HCT116 (cell line): ENCODE results near the gene RNF166. TPM values are rescaled to one million over a fixed set of nuclear protein-coding genes. Genes with fewer than 3 reads are reported as not detected.

ENCODE experiments used
- ATAC-seq: fragments of 200-7000 bp; cut with Tn5 transposase; 2 replicates; pipeline ENCODE4 v1.9.1; 2020; ENCODE audit warnings: mild to moderate bottlenecking, moderate library complexity
- BruUV-seq: library from RNA; stranded (reverse); fragments of 400-500 nt; replicated peaks from 2 replicates; lab custom pipeline; 2021; lab: Mats Ljungman, UMichigan
- CTCF ChIA-PET: fragments of 300-600 bp; sonication (Branson Sonifier 250); formaldehyde crosslinking; loops from one replicate; lab custom pipeline; 2021; ENCODE audit warnings: antibody characterized with exemption; lab: Charles Lee
- POLR2A ChIA-PET: fragments of 300-600, 350-600 bp; sonication (Branson Sonifier 250); formaldehyde crosslinking; loops from one replicate; lab custom pipeline; 2021; ENCODE audit warnings: antibody characterized with exemption; lab: Charles Lee
- RAD21 ChIA-PET, 2 experiments: fragments of 300-600 bp; sonication (Branson Sonifier 250); formaldehyde crosslinking; loops; one replicate each; lab custom pipeline; 2023; ENCODE audit warnings: low total read pairs in 2 of 2; ENCODE audit not compliant: uncharacterized antibody in 2 of 2, unreplicated experiment in 2 of 2, low non-redundant PET in 1 of 2; lab: Charles Lee
- DNase-seq: peaks from one replicate; pipeline ENCODE4 v3.0.0-alpha.2; 2010; ENCODE audit warnings: low read depth, low spot score
- H2AFZ ChIP-seq: fragments of 200-600 bp; shearing (Covaris generic), sonication (generic); 2 replicates; pipeline ENCODE4 v1.6.1; 2017; ENCODE audit warnings: low read depth, mixed run types, mixed read lengths, antibody characterized with exemption, low read length; ENCODE audit not compliant: poor library complexity, severe bottlenecking
- H3K27ac ChIP-seq: 2 replicates; pipeline ENCODE4 v1.5.1; 2012; ENCODE audit warnings: low read depth, low read length
- H3K27me3 ChIP-seq: fragments of 200-600 bp; sonication (generic); 2 replicates; pipeline ENCODE4 v1.6.1; 2016; ENCODE audit warnings: mixed run types, low read length, mixed read lengths; ENCODE audit not compliant: insufficient read depth
- H3K36me3 ChIP-seq, 2 experiments: fragments of 200-500 bp in 1 of 2; fragments of 200-600 bp in 1 of 2; sonication (Bioruptor generic) in 1 of 2; sonication (generic) in 1 of 2; 2 replicates each; pipeline versions ENCODE4 v1.5.1 to v1.6.1; 2014 to 2016; ENCODE audit warnings: low read length in 2 of 2, inconsistent platforms in 1 of 2, mixed read lengths in 1 of 2, mixed run types in 1 of 2; ENCODE audit not compliant: insufficient read depth in 2 of 2, control insufficient read depth in 1 of 2
- H3K4me1 ChIP-seq, 2 experiments: fragments of 200-600 bp in 1 of 2; sonication (generic) in 1 of 2; 2 replicates each; pipeline versions ENCODE4 v1.5.1 to v1.6.1; 2012 to 2017; ENCODE audit warnings: low read length in 2 of 2, inconsistent platforms in 1 of 2, mild to moderate bottlenecking in 1 of 2, mixed read lengths in 1 of 2, mixed run types in 1 of 2, moderate library complexity in 1 of 2; ENCODE audit not compliant: insufficient read depth in 2 of 2, control insufficient read depth in 1 of 2
- H3K4me2 ChIP-seq: fragments of 200-600 bp; sonication (generic); 2 replicates; pipeline ENCODE4 v1.6.1; 2017; ENCODE audit warnings: mixed run types, low read length, mixed read lengths
- H3K4me3 ChIP-seq, 2 experiments: fragments of 200-600 bp in 1 of 2; sonication (generic) in 1 of 2; replicated peaks in 1 of 2; 2 replicates each; pipeline ENCODE4 v1.5.1; 2011 to 2016; ENCODE audit warnings: low read length in 2 of 2, control low read depth in 1 of 2, low read depth in 1 of 2, mild to moderate bottlenecking in 1 of 2, mixed read lengths in 1 of 2, mixed run types in 1 of 2
- H3K79me2 ChIP-seq: fragments of 200-600 bp; sonication (generic); 2 replicates; pipeline ENCODE4 v1.6.1; 2017; ENCODE audit warnings: mild to moderate bottlenecking, mixed run types, low read length, moderate library complexity, mixed read lengths; ENCODE audit not compliant: insufficient read depth
- H3K9ac ChIP-seq: fragments of 200-600 bp; sonication (generic); 2 replicates; pipeline ENCODE4 v1.6.1; 2016; ENCODE audit warnings: low read length, mixed read lengths
- H3K9me2 ChIP-seq: fragments of 200-600 bp; sonication (generic), shearing (Covaris generic); 2 replicates; pipeline ENCODE4 v1.6.1; 2017; ENCODE audit warnings: mixed run types, mild to moderate bottlenecking, moderate library complexity; ENCODE audit not compliant: insufficient read depth
- H3K9me3 ChIP-seq, 2 experiments: fragments of 200-500 bp in 1 of 2; fragments of 200-600 bp in 1 of 2; sonication (Bioruptor generic) in 1 of 2; sonication (generic) in 1 of 2; 2 replicates each; pipeline ENCODE4 v1.6.1; 2014 to 2017; ENCODE audit warnings: low read length in 2 of 2, mixed read lengths in 2 of 2, inconsistent platforms in 1 of 2, low read depth in 1 of 2, mild to moderate bottlenecking in 1 of 2, mixed run types in 1 of 2, moderate library complexity in 1 of 2; ENCODE audit not compliant: control insufficient read depth in 1 of 2, insufficient read depth in 1 of 2
- H4K20me1 ChIP-seq: fragments of 200-600 bp; sonication (generic), shearing (Covaris generic); 2 replicates; pipeline ENCODE4 v1.6.1; 2017; ENCODE audit warnings: mixed run types, mild to moderate bottlenecking, moderate library complexity; ENCODE audit not compliant: insufficient read depth
- ATF3 ChIP-seq: IDR thresholded peaks from 2 replicates; pipeline ENCODE4 v1.6.1; 2012
- CBX3 ChIP-seq: IDR thresholded peaks from 2 replicates; pipeline ENCODE4 v1.6.1; 2012; ENCODE audit warnings: low read depth
- CTCF ChIP-seq, 3 experiments: fragments of 200-600 bp in 1 of 3; sonication (generic) in 1 of 3; IDR thresholded peaks in 2 of 3; conservative IDR thresholded peaks in 1 of 3; 2 replicates each; pipeline ENCODE4 v1.5.1; 2012 to 2017; ENCODE audit warnings: low read depth in 2 of 3, low read length in 2 of 3, antibody characterized with exemption in 1 of 3, borderline replicate concordance in 1 of 3, control low read depth in 1 of 3, mild to moderate bottlenecking in 1 of 3, mixed read lengths in 1 of 3, mixed run types in 1 of 3, moderate library complexity in 1 of 3; ENCODE audit not compliant: insufficient read depth in 1 of 3
- EGR1 ChIP-seq: IDR thresholded peaks from 2 replicates; pipeline ENCODE4 v1.6.1; 2012; ENCODE audit warnings: low read depth
- FOSL1 ChIP-seq: IDR thresholded peaks from 2 replicates; pipeline ENCODE4 v1.6.1; 2012; ENCODE audit warnings: low read depth
- JUND ChIP-seq: IDR thresholded peaks from 2 replicates; pipeline ENCODE4 v1.6.1; 2012
- MAX ChIP-seq: IDR thresholded peaks from 2 replicates; pipeline ENCODE4 v1.6.1; 2012
- POLR2A ChIP-seq: IDR thresholded peaks from 2 replicates; pipeline ENCODE4 v1.7.0; 2011; ENCODE audit warnings: borderline replicate concordance; ENCODE audit not compliant: insufficient read depth, insufficient read length; ENCODE audit errors: extremely low read depth
- RAD21 ChIP-seq: IDR thresholded peaks from 2 replicates; pipeline ENCODE4 v1.6.1; 2012; ENCODE audit warnings: low read depth, mild to moderate bottlenecking
- REST ChIP-seq: IDR thresholded peaks from 2 replicates; pipeline ENCODE4 v1.6.1; 2012; ENCODE audit warnings: low read depth
- TCF7L2 ChIP-seq: IDR thresholded peaks from 2 replicates; pipeline ENCODE4 v1.7.0; 2011; ENCODE audit warnings: borderline replicate concordance, inconsistent platforms; ENCODE audit not compliant: insufficient read depth, insufficient read length; ENCODE audit errors: extremely low read depth
- ZFX ChIP-seq: fragments of 450-650 bp; IDR thresholded peaks from 2 replicates; pipeline ENCODE4 v1.6.1; 2017
- ZNF274 ChIP-seq: fragments of 200-500 bp; sonication (Bioruptor generic); IDR thresholded peaks from 2 replicates; pipeline ENCODE4 v1.6.1; 2014; ENCODE audit warnings: mild to moderate bottlenecking, low read depth, low read length, inconsistent platforms
- intact Hi-C: fragments of 100-400 bp; cut with micrococcal nuclease; formaldehyde crosslinking; loops from 2 replicates; pipeline ENCODE4 v1.10.0; 2022
- total RNA-seq: library from RNA; stranded (reverse); gene quantifications from one replicate; pipeline ENCODE4 v1.2.1, GENCODE V29; 2021; ENCODE audit not compliant: unreplicated experiment

RNF166 gene
- total RNA-seq, 1 experiment from 2014 or later, result 39.4 TPM

- H3K79me2 ChIP-seq, result no peaks in the 10 kb centered on the region
- peaks cover 8 to 20% of the 10 kb centered on the region in 2 experiments for H3K4me1 ChIP-seq
- H2AFZ ChIP-seq, result no peak overlapping the region
- ChIA-PET CTCF (interaction anchor here (0.8 to 1.6 kb wide), 3 partner anchors 8 to 24 kb away, joined by 3 to 6 read pairs (median 3); no protein-coding TSS in a partner anchor), RAD21 (no interaction called here), POLR2A (no interaction called here)
- no TSS peak for BruUV-seq
- ATAC-seq (no peak), DNase-seq (no peak)
- H3K4me2 ChIP-seq, result no peak overlapping the region
- no peak for TF ChIP-seq MAX
- no peaks in the 10 kb centered on the region for H4K20me1 ChIP-seq
- H3K9me3 ChIP-seq, result no peaks in the 10 kb centered on the region
- no peak overlapping the region for H3K4me3 ChIP-seq
- no peak overlapping the region for H3K9ac ChIP-seq
- no peaks in the 10 kb centered on the region for H3K9me2 ChIP-seq
- H3K27me3 ChIP-seq, result no peaks in the 10 kb centered on the region
- no peak overlapping the region for H3K27ac ChIP-seq
- H3K36me3 ChIP-seq, result no peaks in the 10 kb centered on the region
- intact Hi-C loops, result no loop called here
These were observed 25.6 kb downstream of the RNF166 start for GRCh38 chr16:88680554-88681083.

GRCh38 chr16:88678224-88678979 lies 27.8 kb downstream of the RNF166 start:
- BruUV-seq, result no TSS peak
- intact Hi-C loops, result no loop called here

More at GRCh38 chr16:88678224-88678979, 27.8 kb downstream of the RNF166 start:
- CTCF ChIA-PET, result no interaction called here
- Histone ChIP-seq H3K4me3 (no peak overlapping the region), H3K4me2 (no peak overlapping the region), H2AFZ (no peak overlapping the region), H3K4me1 (peaks cover 0 to 11% of the 10 kb centered on the region in 2 experiments; a peak in 2 of 4 replicates), H3K36me3 (no peaks in the 10 kb centered on the region), H3K79me2 (no peaks in the 10 kb centered on the region), H3K27me3 (no peaks in the 10 kb centered on the region), H3K9me2 (no peaks in the 10 kb centered on the region), H3K9me3 (no peaks in the 10 kb centered on the region), H4K20me1 (no peaks in the 10 kb centered on the region), H3K9ac (no peak overlapping the region), H3K27ac (no peak overlapping the region)
- no peak for TF ChIP-seq TCF7L2
- no peak for TF ChIP-seq FOSL1
- no peak for TF ChIP-seq ZFX
- no peak for TF ChIP-seq CBX3
- no peak for TF ChIP-seq RAD21
- no peak for TF ChIP-seq ATF3
- no peak for TF ChIP-seq EGR1
- no peak for TF ChIP-seq CTCF (IDR thresholded peaks at IDR 0.05 in 2 of 3, conservative IDR thresholded peaks at IDR 0.05 in 1 of 3; ENCODE audit: borderline replicate concordance in 1 of 3, insufficient read depth in 1 of 3, low read depth in 2 of 3, low read length in 2 of 3)
- TF ChIP-seq ZNF274, result no peak
- no peak for TF ChIP-seq REST
- no peak for TF ChIP-seq JUND
- TF ChIP-seq POLR2A, result no peak
- POLR2A ChIA-PET, result no interaction called here
- RAD21 ChIA-PET, result no interaction called here
- ATAC-seq, result no peak
- no peak for DNase-seq
